HG03139 (cell line): ENCODE data around the gene ABLIM2.

Source experiments
- ATAC-seq: cut with Tn5 transposase; IDR thresholded peaks from one replicate; pipeline ENCODE4 v1.9.1; 2021; ENCODE audit not compliant: unreplicated experiment

ABLIM2 gene

GRCh38 chr4:8050555-8051206 lies 107.9 kb downstream of the ABLIM2 start:
- ATAC-seq: no peak

GRCh38 chr4:8050180-8050554 lies 108.4 kb downstream of the ABLIM2 start:
- no peak for ATAC-seq

DNA sequence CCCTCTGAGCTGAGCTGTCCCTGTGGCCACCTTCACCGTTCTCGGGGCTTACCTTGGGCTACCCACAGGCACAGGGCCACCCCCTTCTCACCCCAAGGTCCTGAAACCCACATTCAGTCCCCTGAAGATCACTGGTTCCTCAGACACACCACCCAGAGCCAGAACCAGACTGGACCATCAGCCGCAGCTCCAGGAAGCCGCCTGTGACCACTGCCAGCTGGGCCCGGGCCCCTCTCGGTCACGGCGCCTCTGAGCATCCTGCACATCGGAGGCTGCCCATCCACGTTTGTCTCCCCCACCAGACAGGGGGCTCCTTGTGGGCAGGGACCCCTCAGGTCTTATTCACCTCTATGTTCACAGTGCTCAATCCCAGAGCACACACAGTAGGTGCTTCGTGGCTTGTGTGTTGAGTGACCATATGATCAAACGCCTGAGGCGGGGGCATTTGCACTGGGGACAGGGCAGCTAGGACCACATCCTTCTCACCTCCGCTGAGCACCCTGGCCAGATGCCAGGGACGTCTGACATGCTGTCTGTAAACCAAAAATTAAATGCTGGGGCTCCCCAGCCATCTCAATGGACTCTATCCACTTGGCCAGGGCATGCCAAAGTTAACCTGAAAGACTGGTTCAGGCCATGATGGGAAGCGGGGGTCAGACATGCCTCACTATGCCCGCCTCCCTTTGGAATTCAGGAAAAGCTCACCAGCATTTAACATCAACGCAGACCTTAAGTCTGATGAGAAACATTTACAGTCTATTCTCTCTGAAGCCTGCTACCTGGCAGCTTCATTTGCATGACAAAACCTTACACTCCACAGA lies 109.5 kb downstream of the ABLIM2 start:
- ATAC-seq: no peak

GRCh38 chr4:8047837-8048678 lies 110.6 kb downstream of the ABLIM2 start:
- no peak for ATAC-seq

GRCh38 chr4:8046925-8047541 lies 111.6 kb downstream of the ABLIM2 start:
- ATAC-seq: no peak

DNA sequence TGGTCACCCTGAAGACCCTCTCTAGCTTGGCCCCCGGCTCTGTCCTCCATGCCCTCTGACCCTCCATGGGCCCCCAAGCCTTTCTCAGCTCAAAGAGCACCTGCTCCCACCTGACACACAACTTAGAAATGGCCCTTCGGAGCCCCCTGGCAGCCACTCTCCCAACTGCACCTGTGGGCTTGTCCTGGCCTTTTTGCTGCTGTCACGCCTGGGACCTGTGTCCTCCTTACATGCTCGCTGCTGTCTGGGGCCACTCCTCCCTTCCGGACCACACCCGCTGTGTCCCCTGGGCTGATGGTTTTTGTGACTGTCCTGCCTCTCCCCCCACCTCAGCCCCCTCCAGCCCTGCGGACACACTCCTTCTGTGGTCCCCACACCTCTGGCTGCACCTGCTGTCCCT lies 112.7 kb downstream of the ABLIM2 start:
- ATAC-seq: no peak

GRCh38 chr4:8044699-8045098 lies 113.9 kb downstream of the ABLIM2 start:
- no peak for ATAC-seq

GRCh38 chr4:8044244-8044643 lies 114.4 kb downstream of the ABLIM2 start:
- ATAC-seq: no peak

DNA sequence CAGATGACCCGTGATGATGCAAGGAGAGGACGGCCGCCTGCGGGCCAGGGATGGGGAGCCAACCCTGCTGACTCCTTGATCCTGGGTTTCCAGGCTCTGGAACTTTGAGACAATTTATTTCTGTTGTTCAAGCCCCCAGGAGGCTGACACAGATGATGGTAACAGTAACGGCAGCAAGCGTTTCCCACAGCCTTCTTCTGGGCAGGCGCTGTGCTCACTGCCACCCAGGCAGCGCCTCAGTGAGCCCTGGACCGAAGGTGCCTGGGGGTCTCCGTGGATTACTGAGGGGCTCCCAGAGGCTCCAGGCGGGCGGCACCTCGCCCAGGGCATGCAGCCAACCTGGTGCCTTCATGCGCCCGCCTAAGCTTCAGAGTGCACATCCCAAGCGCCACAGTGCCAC lies 115.0 kb downstream of the ABLIM2 start:
- ATAC-seq: no peak

- ATAC-seq: no peak
These were observed 116.7 kb downstream of the ABLIM2 start for GRCh38 chr4:8041868-8042267.

DNA sequence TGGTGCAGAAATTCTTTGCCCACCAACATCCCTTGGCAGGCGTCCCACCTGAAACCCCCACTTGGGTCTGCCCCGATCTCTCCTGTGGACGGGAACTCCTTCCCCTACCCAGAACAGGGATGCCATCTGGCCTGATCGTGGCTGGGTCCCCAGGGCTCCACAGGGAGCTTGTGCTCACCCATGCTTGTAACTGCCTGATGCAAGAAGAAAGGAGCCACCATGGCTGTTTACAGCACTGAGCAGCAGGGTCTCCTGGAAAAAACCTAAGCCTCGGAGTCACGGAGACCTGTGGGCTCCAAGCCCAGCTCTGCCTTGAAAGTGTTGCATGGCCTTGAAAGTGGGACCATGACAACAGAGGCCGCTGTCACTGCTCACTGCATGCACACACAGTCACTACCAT lies 117.4 kb downstream of the ABLIM2 start:
- ATAC-seq: no peak

DNA sequence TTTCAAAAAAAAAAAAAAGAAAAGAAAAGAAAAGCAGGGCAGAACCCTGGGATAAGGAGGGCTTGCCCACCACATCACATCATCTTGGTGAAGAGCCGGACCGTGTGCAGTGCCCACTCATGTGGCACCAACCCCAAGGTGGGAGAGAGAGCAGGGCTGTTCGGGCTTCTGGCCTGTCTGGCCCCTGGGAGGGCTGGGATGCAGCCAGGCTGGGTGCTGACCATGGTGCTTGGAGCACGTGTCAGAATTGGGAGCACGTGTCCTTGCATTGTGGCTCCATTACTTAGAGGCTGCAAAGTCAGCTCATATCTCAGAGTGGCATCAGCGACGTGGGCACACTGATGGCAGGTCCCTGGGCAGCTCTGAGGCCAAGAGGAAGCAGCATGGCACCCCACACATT lies 118.0 kb downstream of the ABLIM2 start:
- no peak for ATAC-seq

DNA sequence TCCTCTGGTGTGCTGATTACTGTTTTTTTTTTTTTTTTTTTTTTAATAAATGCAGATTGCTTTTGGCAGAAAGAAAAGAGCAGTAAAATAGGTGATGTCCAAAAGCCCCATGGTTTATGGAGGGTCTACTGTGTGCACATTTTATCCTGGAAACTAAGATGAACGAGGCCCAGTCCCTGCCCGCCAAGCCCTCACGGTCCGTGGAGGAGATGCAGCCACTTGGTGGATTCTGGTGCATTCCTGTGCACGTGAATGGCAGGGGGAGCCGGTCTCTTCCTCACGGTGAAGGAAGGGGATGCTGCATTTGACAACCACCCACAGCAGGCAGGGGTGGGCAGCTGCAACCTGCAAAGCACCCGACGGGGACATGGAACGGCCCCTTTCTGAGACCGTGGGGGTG lies 118.8 kb downstream of the ABLIM2 start:
- no peak for ATAC-seq

DNA sequence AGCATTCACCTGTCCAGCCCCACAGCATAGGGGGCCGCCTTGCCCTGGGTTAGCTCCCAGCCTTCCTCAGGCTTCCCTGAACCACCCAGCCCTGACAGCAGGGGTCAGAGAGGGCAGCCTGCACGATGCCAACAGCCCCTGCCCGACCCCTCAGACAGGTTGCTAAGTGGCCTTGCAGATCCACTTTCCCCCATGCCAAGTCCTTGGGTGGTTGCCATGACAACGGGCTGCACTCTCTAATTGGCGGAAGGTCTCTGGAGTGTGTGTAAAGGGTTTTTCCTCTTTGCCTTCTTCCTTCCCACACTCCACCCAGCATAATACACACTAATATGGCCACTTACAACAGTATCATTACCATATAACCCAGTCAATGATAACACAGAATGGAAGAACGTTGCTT lies 119.3 kb downstream of the ABLIM2 start:
- no peak for ATAC-seq

DNA sequence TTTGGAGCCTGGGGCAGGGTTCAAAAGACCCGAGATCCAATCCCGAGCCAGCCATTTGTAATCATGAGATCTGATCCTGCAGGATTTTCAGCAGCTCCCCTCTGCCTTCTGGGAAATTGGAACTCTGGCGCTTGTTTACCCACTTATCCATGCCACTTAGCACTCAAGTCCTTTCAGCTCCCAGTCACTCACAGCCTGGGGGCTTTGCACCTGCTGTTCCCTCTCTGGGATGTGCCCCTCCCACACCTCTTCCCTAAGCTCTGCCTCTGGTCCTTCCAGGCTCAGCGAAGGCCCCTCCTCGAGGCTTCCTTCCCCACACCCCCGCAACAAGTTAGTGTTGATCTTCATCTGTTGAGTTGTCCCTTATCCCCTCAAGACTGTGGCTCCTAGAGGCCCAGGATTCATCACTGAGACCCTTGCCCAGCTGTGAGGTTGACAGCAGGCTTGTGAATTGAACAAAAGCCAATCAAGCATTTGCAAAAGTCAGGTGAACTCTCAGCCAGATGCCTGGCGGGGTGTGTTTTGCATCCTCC lies 119.8 kb downstream of the ABLIM2 start:
- ATAC-seq: no peak

GRCh38 chr4:8038083-8038482 lies 120.5 kb downstream of the ABLIM2 start:
- no peak for ATAC-seq

- ATAC-seq: no peak
These were observed 121.4 kb downstream of the ABLIM2 start for GRCh38 chr4:8037150-8037769.

- no peak for ATAC-seq
These were observed 123.2 kb downstream of the ABLIM2 start for GRCh38 chr4:8035371-8035780.

DNA sequence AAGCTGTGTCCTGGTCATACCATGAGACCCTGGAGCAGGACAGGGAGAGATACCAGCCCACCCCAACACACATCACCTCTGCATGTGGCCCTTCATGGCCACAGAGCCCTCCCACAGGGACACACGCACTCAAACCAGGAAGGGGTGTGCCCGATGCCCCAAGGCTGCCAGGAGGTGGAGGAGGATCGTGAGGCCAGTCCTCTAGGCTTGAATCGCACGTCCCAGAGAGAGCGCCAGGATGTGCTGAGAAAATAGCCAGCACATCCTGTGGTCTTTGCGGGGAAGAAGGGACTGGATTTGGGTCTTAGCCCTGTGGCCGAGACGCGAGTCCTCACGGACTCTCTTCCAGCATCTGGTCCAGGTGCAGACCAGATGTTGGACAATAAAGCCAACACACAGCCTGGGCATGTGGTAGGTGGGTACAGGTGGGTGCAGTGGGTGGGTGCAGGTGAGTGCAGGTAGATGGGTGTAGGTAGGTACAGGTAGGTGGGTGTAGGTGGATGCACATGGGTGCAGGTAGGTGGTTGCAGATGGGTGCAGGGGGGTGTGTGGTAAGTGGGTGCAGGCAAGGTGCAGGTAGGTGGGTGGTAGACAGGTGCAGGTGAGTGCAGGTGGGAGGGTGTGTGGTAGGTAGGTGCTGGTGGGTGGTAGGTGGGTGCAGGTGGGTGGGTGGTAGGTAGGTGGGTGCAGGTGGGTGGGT lies 124.6 kb downstream of the ABLIM2 start:
- ATAC-seq: no peak
